DMS153 treated with DMSO at 0.1 percent for 48 hours (cell line): Measurements from ENCODE around the gene ZNF581.

ENCODE experiments used
- DNase-seq: peaks from one replicate; lab custom pipeline; 2025; ENCODE audit not compliant: unreplicated experiment; lab: John Stamatoyannopoulos, UW

The ZNF581 gene

DNA sequence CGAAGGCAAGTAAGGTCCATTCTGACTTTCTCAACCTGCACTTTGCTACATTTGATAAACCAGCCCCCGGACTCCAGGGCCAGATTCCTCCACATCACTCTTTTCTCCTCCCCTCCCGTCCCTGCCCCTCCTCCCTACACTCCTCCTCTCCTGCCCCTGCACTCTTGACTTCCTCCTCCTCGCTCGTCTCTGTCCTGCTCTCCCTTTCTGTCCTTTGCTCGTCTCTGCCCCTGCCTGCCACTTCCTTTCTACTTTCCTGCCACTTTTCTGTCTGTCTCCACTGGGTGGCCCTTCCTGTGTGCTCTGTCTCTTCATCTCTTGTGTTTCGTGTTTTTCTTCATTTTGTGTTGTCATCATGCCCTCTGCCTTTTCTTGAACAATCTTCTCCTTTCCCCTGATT is 18.4 kb downstream of the ZNF581 start:
- DNase-seq = no peak

DNA sequence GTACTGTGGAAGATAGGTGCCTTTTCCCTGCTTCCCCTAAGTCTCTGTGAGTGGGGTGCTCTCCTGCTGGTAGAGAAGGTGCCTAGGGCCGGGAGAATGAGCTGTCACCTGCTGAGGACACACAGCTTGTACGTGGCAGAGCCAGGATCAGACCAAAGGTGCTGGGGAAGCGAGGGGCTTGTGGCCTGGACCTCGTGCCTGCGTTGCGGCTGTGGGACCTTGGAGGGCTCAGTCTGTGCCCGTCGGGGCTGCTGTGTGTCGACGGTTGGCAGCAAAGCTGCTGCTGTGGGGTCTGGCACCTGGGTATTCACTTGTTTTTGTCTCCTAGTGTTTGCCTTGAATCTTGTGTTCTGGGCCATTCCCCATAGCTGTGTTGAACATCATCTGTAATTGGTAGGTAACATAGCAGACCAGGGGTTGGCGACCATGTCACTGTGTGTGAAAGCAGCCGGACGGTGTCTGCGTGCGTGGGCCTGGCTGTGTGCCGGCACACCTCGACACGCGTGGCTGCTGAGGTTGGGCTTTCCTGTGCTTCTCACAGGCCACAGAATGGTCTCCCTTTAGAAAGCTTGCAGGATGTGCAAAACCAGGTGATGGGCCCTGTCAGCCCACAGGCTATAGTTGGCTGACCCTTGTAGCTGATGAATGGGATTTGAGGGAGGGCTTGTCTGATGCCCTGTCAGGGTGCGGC is 20.5 kb downstream of the ZNF581 start:
- DNase-seq = no peak

DNA sequence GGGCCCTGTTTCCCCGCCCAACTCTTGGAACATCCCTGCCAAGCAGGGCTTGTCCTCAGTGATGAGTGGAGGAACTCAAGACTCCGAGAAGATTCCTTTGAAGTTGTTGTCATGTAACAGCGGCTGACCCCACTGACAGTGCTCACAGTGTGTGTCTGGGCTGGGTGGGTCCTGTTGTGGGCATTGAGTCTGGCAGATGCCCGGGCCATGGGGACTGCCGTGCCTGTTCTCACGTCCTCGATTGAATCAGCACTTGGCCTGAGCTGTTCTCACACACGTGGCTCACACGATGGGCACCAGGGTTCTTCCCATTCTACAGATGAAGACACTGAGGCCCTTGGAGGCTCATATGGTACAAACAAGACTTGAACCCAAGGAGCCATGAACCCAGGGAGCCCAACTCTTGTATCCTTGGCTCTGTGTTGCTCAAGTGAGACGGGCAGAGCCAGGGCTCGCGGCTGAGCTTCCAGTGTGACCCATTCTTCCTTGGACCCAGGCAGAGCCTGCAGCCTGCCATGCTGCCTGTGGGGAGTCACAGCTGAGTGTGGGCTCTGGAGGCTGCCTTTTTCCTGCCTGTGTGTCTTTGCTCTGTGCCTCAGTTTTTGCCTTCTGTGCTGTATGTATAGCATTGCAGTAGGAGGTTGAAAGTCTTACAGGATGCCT is 23.0 kb downstream of the ZNF581 start:
- DNase-seq = no peak

DNA sequence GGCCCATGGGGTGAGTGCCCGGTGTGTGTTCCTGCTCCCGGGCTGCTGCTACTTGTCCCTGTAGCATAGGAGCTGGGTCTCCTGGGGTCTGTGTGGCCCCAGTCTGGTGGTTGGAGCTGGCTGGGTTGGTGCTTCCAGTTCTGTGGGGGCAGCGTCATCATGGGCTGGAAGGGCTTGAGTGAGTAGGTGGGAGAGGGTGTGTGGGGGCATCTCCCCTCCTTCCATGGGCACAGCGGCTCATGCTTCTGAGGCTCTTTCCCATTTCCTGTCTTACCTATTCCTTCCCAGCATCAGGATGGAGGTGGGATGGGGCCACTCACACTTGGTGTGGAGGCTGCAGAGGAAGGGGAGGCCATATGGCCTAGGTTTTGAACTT is 23.5 kb downstream of the ZNF581 start:
- DNase-seq = no peak

DNA sequence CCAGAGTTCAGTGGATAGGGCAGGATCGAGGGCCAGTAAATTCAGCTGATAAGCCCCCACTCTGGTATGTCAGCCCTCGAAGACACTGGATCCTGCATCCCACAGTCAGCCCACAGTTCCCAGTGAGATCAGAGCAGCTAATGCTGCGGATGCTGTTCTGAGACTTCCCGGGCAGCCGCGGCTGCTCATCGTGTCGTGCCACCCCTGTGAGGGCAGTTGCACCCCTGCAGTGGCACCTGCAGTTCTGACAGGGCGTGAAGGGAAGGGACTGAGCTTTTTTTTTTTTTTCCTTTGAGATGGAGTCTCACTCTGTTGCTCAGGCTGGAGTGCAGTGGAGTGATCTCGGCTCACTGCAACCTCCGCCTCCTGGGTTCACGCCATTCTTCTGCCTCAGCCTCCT is 24.1 kb downstream of the ZNF581 start:
- no peak for DNase-seq

DNA sequence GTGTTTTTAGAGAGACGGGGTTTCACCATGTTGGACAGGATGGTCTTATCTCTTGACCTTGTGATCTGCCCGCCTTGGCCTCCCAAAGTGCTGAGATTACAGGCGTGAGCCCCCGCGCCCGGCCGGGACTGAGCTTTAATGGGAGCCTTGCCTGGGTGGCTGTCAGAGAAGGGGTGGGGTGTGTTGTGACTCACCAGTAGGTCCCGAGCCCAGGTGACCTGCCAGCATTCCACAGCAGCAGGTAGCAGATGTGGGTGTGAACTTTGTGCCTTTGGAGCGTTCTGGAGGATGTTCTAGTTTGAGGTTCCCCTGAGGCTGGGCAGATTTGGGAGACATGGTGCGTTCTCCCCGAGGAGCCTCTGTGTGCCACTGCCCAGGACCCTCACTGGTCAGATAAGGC is 24.5 kb downstream of the ZNF581 start:
- no peak for DNase-seq

DNA sequence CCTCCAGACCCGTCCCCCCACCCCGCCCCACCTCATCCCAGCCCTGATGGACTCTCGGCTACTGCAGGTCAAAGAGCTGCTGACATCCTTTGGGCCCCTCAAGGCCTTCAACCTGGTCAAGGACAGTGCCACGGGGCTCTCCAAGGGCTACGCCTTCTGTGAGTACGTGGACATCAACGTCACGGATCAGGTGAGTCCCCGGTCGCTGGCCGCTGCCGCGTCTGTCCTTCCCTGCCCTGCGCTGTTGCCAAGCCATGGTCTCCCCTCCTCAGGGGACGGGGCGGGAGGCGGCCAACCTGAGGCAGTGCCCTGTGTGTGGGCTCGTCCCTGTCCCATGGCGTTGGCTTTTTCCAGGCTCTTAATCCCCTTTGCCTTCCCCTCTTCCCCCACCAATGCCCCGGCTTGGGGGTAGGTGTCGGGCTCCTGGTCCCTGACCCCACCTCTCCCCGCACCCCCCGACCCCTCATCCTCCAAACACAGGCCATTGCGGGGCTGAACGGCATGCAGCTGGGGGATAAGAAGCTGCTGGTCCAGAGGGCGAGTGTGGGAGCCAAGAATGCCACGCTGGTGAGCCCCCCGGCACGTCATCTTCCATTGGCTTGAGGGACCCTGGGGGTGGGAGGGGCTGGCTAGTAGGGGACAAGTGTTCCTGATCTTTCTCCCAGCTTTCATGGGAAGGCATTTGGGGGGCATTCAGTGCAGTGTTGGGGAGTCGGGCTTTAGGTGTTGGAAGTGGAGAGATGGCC is 25.3 kb downstream of the ZNF581 start:
- no peak for DNase-seq

DNA sequence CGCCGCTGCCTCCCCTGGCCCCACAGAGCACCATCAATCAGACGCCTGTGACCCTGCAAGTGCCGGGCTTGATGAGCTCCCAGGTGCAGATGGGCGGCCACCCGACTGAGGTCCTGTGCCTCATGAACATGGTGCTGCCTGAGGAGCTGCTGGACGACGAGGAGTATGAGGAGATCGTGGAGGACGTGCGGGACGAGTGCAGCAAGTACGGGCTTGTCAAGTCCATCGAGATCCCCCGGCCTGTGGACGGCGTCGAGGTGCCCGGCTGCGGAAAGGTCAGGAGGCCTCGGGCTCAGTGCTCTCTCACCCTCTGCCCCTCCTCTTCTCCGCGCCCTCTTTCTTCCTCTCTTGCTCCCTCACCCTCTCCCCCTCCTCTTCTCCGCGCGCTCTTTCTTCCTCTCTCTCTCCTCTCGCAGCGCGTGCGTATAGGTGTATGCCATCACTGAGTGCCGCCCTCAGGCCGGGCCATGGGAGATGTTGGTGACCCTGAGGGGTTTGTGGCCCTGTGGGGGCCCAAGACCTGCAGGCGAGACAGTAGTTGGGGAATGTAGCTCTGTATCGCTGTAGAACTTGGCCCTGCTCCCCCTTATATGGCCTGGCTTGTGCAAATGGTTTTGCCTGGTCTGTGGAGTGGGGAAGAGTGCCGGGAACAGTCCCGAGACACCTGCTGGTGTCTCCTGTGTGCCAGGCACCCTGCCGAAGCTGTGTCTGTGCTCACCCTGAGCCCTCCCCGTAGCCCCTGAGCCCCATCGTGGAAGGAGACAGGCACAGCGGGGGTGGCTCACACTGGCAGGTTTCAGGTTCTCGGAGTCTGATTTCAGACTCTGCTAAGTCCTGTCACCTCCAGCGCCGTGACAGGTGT is 26.2 kb downstream of the ZNF581 start:
- no peak for DNase-seq

DNA sequence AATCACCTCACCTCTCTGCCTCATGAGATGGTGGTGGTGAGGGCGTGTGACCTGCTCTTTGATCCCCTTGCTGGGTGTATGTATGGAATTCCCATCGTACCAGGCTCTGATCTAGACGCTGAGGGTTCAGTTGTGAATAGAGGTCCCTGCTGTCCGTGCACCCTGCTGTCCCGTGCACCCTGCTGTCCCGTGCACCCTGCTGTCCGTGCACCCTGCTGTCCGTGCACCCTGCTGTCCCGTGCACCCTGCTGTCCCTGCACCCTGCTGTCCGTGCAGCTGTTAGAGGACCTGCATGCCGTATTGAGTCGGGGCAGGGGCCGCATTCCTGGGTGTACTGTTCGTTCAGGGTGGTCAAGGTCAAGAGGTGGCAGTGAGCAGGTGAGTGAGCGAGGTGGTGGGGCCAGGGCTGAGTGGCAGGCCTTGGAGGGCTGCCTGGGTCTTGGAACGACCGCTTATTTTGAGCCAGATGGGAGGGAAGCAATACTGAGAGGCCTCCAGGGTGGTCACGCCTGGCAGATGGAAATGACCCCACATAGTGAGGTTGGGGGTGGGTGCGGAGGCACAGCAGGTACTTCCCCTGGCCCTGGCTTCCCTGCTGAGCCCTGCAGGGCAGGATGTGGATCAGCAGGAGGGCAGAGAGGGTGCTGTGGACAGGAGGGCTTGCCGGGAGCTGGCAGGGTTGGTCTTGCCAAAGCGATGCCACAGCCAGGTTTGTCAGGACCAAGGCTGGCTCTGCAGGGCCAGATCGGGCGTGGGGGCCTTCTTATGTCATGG is 27.0 kb downstream of the ZNF581 start:
- no peak for DNase-seq

DNA sequence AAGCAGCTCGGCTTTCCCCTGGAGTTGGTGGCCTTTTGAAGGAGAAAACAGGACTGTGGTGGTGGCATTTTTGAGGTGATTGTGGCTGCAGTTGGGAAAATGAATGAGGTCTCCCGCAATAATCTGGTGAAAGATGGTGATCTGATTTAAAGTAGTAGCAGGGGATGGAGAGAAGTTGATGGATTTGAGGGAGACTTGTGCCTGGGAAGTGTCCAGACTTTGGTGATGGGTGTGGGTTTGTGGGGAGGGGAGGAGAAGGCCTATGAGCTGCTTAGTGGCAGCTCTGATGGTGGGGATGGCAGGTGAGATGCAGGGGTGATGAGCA is 27.6 kb downstream of the ZNF581 start:
- no peak for DNase-seq

DNA sequence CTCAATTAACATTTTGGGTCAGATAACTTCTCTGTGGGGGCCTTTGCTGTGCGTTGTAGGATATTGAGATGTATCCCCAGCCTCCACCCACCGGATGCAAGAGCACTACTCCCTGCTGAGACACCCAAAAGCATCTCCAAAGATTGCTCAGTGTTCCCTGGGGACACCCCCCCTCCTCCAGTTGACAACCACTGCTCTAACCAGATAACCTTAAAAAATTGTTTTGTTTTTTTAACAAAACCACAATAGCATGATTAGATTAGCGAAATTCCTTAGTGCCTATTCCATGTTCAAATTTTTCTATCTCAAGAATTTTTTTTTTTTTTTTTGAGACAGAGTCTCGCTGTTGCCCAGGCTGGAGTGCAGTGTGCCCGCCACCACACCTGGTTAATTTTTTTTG is 29.0 kb downstream of the ZNF581 start:
- DNase-seq = no peak

DNA sequence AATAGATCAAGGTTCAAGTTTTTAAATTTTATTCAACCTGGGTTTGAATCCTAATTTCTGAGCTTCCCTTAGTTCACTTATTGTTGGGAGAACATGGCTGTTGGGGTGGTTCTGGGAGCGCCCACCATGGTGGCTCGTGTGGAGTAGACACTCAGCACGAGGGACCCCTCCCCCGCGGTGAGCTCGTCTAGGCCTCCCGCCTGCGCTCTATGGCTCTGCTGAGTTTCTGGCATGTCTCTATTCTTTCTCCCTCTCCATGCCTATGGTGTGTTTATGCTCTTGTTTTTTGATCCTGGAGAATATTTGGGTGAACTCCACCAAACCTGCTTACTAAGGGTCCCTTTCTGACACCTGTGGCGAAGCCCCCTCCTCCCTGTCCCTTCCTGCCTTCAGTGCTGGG is 30.0 kb downstream of the ZNF581 start:
- DNase-seq = no peak

DNA sequence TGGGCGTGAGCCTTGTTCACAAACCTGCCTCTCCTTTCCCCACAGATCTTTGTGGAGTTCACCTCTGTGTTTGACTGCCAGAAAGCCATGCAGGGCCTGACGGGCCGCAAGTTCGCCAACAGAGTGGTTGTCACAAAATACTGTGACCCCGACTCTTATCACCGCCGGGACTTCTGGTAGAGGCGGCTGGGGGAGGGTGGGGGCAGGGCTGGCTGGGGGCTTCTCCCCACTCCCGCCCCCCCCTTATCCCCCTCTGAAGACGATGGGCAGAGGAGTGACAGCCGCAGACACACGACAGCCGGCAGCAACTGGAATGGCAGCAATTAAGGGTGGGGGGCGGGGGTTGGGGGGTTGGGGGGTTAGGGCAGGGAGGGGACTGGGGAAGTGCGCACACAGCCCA is 30.4 kb downstream of the ZNF581 start:
- DNase-seq = no peak

DNA sequence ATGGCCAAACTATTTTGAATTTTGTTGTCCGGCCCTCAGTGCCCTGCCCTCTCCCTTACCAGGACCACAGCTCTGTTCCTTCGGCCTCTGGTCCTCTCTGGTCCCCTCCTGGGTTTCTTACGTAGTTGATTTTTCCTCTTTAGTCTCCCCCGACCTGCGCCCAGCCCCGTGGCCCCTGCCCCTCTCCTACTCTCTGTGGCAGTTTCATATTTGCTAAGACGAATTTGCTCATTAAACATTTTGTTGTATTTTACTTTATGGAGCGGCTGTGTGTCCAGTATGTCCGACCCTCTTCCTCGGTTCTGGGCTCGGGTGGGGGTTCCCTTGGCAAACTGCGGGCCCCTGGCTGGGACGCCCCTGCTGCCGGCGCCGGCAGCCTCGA is 31.0 kb downstream of the ZNF581 start:
- no peak for DNase-seq

DNA sequence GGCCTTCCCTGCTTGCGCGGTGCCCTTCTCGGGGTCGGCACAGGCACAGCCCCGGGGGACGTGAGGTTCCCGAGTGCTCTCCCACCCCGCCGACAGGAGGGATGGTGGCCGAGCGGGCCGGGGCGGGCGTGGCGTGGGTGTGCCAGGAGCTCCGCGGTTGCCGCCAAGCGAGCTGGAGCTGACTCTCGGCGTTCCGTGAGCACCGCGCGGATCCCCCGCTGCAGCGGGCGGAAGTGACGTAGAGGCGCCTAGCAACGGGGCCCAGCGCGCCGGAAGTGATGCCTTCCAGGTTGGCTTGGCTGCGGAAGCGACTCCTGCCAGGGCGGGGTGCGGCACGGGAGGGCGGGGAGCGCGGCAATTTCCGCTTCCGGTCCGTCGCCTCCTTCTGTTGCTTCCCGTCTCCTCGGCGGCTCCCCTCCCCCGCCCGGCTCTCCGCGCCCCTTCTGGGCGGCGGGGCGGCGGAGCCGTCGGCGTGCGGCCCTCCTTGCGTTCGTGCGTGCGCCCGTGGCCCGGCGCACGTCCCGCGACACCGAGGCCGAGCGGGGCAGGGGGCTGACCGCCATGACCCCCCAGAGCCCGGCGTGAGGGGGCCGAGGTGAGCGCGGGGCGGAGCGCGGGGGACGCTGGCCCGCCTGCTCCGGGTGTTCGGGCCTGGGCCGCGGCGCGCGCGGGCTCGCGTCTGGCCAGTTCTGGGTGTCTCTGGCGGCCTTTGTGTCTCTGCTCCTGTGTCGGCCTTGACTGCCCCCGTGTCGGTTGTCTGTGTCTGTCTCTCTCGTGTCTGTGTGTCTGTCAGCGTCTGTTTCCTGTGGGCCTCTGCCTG is 31.6 kb downstream of the ZNF581 start, which contains the start of gene EPN1:
EPN1 (plus strand) TSS at position 386 of the 820 bp plus-strand sequence. CDS start 3,402 bp downstream, outside the sequence.
- peak; percentile 78 for DNase-seq

DNA sequence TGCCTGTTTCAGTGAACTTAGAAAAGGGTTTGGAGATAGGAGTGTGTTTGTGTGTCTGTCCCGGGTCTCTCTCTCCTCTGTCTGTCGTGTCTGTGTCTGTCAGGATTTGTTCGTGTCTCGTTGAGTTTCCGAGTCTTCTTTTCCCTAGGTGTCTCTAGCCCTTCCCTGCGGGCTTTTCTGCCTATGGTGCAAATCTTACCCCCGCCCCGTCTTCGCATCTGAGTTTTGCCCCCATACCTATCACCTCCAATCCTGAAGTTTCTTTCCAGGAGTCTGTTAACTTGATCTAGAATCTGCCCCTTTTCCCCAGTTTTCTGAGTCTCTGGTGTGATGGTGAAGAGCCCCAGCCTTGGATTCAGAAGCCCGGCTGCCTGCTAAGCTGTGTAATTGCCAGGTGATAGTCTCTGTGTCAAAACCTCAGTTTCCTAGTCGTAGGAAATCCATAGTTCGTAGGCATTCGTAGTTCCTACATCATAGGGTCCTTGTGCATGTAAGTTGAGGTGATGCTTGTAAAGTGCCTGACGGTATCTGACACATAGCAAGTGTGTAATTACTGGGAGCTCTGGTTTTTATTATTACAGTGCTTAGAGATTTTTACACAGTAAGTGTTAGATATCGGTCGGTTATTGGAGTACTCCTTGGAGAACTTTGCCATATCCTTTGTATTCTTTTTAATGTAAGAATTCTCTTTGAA is 32.4 kb downstream of the ZNF581 start:
- no peak for DNase-seq

DNA sequence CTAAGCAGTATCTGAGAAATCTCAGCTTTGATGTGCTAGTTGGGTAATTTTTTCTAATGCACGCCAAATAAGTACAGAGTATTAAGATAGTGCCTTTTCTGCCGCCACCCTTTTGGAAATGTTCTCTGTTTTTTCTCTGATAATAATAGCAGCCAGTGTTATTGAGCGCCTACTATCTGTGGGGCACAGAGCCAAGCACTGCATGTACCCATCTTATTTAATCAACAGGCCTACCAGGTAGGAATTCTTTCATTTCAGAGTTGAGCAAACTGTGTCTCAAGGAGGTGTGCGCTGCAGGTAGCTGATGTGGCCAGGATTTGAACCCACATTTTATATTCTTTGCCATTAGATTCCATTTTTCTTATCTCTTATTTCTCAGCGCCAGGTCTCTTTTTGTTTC is 32.9 kb downstream of the ZNF581 start:
- DNase-seq = no peak

DNA sequence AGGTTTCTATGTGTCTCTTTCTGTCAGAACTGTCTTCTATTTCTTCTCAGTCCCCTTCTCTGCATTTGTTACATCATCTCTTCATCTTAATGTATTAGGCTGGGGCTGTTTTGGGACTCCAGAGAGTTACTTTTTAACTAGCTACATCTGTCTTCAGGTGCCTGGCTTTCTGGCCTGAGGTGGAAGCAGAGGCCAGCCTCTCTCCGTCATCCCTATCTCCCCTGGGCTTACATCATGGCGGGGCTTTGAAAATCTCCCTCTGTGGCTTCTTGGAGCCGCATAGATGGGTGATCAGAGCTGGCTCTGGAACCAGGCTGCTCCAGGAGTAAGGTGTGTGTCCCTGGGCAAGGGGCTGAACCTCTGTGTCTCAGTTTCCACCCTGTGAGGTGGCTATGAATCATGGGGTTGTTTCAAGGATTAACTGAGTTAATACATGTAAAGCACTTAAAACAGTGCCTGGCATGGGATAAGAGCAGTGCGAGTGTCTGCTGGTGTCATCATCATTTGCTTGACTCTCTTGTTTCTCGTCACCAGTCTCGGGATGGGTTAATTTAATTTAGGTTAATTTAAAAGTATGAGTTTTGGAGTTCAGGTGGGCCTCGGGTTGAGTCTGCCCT is 33.5 kb downstream of the ZNF581 start:
- DNase-seq = no peak

DNA sequence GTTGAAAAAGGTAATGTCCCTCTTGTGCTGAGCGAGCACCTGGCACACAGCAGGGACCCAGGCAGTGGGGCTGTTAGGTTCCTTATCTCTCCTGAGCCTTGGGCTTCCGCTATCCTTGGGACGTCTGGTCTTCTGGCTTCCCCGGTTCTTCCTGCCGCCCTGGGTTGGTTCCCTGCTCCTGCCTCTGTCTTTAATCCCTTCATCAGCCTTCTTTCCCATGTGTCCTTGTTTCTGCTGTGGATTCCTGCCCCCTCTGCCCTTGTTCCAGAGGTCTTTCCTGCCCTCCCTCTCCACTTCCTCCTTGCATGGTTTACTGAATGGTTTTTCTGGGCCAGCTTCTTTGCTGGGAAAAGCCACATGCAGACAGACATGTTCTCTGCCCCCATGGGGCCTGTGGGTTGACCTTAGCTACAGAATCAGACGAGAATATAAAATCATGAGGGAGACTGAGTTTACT is 34.2 kb downstream of the ZNF581 start:
- DNase-seq = no peak
